ENCODE measurements around the gene CFAP43.
A peak's percentile ranks its signal among the peaks of the same experiment; 100 is the strongest.
"Not testable (repeated sequence)": the region's sequence is repeated elsewhere in the genome, so short reads cannot be mapped to it uniquely, and the experiment has no call there.

Gene CFAP43

DNA sequence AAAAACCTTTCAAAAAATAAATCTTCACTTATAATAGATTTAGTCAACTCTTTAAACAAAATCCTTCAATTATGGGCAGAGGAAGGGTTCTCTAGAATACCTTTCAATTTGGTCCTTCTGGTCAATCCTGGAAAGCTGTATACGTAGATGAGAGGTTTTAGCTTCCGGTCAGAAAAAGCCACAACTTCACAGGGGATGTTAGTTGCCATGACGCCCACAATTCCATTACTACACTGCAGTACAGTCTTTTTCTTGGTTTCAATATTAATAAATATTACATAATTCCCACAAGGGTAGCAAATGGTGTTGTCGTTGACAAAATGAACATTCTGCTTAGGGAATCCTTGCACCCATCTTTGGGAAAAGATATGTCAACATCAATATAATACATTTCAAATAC, 1.7 kb downstream of the CFAP43 start:
- DNase-seq (ENCODE audit: low read depth) = no peak

DNA sequence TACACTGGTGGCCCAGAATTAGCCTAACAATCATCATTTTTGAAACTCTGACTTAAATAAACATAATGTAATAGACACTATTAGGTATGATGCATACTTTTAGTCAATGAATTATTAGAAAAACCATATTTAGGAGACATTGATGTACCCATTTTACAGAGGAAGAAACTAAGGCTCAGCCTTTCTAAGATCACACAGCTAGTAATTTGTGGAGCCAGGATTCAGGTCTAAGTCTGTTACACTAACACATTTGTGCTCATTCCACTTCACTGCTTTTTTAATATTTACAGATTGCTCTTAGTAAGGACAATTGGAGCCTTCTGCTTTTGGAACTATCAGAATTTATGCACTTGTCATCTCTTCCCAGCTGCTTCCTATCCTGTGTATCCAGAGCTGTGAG, 8.9 kb downstream of the CFAP43 start:
- DNase-seq (ENCODE audit: low read depth) = no peak

DNA sequence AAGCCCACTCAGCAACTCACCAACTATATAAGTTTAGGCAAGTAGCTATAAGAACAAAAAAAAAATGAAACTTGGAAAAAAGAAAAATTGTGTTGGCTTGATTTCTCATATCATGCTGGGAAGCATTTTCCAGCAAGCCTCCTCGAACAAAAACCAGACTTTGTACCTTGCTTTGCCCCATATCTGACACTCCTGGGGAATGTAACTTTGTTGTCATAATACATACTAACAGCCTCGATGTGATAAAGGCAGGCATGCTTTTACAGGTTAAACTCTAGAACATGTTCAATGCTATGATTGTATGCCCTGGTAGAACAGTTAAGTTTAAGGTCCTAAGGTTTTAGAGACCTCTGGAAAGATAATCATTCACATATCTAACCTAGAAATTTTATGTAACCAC, 11.6 kb downstream of the CFAP43 start:
- DNase-seq (ENCODE audit: low read depth) = no peak

DNA sequence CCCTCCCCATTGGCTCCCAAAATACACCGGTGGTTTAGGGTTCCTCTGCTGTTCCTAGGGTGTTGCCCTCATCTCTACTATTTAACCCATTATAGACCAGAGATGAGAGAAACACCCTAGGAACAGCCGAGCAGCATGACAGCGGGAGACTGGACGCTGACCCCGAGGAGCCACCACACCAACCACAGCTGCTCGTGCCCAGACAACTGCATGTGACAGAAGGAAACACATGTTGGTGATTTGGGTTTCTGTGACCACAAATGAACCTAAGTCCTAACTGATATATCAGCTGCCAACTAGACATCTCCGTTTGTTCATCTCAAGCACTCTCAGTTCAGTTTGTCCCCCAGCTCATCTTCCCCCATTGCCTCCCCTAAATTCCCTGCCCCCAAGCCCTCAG, 13.4 kb downstream of the CFAP43 start:
- no peak for DNase-seq (ENCODE audit: low read depth)

DNA sequence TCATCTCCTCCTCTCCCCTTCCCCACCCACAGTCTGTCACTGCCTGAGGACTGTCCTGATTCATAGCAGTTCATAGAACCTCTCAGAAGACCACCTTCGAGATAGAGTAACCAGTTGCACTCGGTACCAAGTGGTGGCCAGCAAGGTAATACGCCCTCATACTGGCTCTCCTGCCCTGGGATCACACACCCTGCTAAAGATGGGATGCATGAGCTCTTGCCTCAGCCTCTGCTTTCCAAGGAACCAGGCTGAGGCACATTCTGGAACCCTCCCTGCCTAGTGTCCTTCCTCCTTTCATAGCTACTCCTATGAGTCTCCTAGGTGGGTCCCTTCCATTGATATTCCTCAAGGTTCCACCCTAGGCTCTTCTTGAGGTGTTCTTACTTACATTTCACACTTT, 15.5 kb downstream of the CFAP43 start:
- DNase-seq (ENCODE audit: low read depth) = no peak

DNA sequence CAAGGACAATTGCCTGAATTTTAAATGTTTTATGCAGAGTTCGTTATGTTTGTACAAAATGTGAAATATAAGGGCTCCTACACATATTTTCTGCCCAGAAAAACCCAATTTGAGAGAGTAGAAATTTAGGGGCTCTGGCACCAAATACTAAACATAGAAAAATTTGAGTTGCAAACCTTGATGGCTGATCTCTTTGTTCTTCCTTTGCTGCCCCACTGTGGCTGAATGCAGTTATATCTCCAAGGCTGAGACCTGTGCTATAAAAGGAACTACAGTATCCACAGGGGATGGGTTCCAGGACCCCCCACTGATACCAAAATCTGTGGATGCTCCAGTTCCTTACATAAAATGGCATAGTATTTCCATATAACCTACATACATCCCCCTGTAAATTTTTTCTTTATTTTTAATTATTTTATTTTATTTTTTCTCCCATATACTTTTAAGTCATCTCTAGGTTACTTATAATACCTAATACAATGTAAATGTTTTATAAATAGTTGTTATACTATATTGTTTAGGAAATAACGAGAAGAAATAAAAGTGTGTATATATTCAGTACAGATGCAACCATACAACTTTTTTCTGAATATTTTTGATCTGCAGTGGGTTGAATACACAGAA, 22.5 kb downstream of the CFAP43 start:
- peak; percentile 15 for DNase-seq (ENCODE audit: low read depth)

DNA sequence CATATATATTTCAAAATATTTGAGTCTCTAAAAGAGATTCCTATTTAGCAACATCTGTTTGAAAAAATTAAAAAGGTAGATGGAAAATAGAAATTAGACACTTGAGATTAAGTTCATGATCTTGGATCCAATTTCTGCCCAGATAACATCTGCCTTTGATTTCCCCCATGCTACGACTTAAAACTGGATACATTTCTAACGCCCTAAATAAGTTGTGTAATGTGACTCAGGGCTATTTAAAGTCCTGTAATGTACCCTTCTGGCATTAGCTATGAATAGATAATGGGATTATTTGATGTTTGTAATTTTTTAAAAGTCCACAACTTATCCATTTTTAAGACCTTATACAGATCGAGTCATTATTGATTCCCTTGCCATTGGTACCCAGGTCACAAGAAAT, 23.4 kb downstream of the CFAP43 start:
- DNase-seq (ENCODE audit: low read depth) = peak; percentile 54

DNA sequence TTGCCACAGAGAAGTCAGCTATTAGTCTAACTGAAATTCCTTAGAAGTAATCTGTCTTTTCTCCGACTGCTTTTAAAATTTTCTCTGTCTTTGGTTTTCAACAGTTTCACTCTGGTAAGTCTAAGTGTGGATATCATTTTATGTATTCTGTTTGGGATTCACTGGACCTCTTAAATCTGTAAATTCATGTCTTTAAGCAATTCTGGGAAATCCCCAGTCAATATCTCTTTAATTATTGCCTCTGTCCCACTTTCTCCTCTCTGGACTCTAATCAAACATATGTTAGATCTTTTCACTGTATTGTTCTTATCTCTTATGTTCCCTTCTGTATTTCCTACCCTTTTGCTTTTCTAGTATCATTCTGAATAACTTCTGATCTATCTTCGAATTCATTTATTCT, 29.9 kb downstream of the CFAP43 start:
- no peak for DNase-seq (ENCODE audit: low read depth)

DNA sequence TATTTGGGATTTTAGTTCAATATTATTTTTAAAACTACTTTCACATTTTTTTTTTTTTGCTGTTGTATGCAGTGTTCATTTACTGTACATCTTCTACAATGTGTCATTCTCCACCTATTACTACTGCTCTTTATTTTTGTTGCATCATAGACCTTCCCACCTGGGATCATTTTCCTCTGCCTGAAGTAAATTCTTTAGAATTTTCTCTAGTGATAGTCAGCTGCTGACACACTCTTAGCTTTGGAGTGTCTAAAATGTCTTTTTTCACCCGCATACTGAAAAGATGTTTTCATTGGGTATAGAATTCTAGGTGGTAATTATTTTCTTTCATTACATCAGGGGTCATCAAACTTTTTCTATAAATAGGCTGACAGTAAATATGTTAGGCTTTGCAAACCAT, 30.5 kb downstream of the CFAP43 start:
- DNase-seq (ENCODE audit: low read depth) = no peak

DNA sequence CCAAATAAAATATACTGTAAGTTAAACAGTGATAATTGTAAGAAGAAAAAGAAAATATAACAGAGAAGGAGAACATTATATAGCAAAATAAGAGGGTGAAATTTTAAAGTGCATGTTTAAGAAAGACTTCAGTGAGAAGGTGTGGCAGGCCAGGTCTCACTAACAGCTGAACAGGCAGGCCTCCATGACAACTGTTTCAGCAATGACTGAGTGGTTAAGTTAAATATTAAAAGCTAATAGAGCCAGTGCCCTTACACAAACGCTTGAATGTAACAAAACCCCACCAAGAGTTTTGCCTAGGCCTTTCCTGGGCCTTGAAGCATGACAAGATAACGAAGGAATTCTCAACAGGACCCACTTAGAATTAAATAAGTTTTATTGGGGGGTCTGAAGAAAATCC, 32.6 kb downstream of the CFAP43 start:
- no peak for DNase-seq (ENCODE audit: low read depth)

DNA sequence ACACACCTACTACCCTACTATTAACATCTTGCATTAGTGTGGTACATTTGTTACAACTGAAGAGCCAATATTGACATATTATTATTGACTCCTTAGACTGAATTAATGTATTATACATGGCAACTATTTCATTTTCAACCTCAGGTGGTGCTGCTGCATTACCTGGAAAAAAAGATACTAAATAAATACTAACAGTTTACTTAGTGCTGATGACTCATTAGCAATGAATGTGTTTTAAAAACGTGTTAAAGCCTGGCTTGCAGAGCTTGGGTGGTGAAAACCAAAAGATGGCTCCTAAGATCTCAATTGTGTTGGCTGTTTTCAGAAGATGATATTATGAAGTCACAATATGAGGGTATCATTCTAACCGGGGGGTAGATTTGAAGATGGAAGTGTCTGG, 34.8 kb downstream of the CFAP43 start:
- no peak for DNase-seq (ENCODE audit: low read depth)

DNA sequence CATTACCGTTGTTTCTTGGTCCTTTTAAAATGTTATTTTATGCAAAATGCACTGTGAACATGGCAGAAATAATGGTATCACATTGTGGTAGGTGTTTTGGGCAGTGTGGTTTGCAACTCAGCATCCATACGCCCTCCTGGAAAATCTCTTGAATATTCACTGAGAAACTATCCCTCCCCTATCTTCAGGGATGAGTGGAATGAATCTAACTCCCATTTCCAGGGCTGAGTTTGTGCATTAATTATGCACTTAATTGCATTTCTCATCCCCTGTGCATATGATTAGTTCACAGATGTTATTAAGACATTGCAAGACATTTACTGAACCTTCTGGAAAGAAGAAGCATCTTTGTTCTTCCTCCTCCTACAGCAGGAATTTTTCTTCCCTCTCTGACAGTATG, 36.5 kb downstream of the CFAP43 start:
- DNase-seq (ENCODE audit: low read depth) = no peak

DNA sequence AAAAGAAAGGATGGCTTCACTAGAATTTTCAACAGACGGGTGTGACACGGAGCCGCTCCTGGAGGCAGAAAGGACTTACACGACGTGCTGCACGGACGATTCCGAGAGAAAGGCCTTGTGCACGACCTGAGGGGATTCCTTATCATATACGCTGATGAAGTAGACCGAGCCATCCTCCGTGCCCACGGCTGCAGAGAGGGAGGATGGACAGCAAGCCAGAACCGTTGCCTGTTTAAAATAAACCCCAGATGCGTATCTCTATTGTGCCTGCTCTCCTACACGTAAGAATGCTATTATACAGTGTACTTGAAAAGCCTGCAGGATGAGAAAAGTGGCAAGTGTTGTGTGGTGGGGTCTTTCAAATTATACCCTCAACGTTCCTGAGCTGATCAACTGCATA, 38.4 kb downstream of the CFAP43 start:
- DNase-seq (ENCODE audit: low read depth) = no peak

DNA sequence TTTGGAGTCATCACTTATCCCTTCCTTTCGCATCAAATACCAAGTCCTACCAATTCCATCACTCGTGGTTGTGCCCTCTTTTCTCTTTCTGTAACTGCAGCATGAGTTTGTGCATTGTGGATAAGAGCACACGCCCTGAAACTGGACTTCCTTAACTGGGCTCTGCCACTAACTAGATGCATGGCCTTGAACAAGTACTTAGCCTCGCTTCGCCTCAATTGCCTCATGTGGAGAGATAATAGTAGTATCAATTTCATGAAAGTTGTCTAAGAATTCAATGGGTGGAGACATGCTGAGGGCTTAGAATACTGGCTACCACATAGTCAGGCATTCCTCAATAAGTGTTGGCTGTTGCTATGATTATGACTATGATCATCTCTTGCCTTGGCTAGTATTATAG, 41.5 kb downstream of the CFAP43 start:
- no peak for DNase-seq (ENCODE audit: low read depth)

DNA sequence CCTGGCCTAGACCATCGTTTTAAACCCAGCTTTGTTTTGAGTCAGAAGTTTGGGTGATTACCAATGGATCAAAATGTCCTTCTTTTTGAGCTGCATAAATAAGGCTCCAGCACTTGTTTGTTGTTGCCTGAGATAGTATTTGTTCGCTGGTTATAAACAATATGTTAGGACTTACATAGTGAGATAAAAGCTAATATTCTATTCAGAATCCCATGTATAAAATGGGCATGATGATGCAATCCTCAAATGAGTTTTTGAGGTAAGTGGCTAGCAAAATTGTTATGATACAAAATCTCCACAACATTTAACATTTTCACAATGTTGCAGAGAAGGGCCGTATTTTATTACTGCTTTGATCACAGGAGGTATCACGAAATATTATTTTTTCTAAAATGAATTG, 48.5 kb downstream of the CFAP43 start:
- no peak for DNase-seq (ENCODE audit: low read depth)

DNA sequence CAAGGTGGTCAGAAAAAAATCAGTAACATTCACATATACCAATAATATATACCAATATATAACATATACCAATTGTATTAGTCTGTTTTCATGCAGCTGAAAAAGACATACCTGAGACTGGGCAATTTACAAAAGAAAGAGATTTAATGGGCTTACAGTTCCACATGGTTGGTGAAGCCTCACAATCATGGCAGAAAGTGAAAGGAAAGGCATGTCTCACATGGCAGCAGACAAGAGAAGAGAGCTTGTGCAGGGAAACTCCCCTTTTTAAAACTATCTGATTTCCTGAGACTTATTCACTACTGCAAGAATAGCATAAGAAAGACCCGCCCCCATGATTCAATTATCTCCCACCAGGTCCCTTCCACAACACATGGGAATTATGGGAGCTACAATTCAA, 58.0 kb downstream of the CFAP43 start:
- not testable (repeated sequence) for DNase-seq (ENCODE audit: low read depth)

DNA sequence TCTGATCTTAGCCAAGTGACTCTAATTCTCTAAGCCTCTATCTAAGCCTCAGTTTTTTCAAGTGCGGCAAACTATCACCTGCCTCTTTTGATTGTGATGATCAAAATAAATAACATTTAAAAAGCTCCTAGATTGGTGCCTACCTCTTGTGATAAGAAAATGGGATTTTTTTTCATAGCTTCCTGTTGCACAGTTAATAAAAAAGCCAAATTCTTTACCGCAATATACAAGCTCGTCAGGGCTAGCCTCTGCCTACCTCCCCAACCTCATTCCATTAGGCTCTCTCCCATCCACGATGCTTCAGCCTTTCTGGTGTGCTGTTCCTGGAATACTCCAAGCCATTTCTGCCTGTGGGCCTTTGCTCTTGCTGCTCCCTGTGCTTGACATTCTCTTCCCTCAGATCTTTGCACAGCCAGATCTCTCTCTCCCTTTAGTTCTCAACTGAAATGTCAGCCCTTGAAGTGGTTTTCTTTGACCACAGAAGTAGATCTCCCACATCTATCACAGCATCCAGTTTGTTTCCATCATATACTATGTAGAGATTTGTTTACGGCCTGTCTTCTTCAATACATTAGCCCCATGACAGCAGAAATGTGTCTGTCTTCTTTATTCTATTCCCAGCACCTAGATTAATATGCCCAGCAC, 61.4 kb downstream of the CFAP43 start:
- DNase-seq (ENCODE audit: low read depth) = no peak

DNA sequence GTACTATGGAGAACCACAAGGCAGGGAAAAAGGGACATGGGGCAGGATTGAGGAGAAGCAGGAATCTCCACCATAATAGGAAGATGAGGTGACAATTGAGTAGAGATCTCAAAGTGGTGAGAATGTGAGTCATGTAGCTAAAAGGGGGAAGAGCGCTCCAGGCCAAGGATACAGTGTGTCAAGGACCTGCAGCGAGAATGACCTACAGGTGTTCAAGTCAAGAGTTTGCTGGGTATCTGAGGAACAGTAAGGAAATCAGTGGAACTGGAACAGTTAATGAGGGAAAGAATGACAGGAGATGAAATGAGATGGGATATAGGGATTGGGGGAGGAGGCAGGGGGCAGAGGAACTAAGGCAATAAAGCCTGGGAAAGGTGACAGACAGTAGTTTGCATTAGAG, 76.6 kb downstream of the CFAP43 start:
- no peak for DNase-seq (ENCODE audit: low read depth)

DNA sequence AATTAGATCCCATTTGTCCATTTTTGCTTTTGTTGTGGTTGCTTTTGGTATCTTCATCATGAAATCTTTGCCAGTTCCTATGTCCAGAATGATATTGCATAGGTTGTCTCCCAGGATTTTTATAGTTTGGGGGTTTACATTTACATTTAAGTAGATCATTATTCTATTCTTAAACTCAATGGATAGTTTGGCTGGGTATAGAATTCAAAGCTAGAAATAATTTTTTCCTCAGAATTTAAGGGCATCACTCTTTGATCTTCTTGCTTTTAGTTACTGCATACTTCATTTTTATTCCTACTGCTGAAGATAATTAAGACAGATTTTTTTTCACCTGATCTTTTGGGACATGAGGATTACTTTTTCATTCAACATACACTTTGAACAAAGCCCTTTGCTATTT, 80.4 kb downstream of the CFAP43 start:
- DNase-seq (ENCODE audit: low read depth) = no peak

DNA sequence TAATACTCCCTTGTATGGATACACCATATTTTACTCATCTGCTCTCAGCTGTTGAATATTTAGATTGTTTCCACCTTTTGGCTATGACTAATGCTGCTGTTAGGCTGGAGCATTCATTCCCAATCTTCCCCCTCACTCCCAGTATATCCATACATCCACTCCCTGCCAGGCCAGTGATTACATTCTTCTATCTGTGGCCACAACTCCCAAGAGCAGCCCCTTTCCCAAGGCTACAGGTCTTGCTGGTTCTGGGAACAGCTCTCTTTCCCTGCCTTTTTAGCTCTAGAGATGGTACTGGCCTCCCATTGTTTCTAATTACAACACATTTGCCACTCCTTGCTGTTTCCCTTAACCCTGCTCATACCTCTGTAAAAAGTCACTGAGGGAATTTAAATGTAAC, 82.0 kb downstream of the CFAP43 start:
- no peak for DNase-seq (ENCODE audit: low read depth)

DNA sequence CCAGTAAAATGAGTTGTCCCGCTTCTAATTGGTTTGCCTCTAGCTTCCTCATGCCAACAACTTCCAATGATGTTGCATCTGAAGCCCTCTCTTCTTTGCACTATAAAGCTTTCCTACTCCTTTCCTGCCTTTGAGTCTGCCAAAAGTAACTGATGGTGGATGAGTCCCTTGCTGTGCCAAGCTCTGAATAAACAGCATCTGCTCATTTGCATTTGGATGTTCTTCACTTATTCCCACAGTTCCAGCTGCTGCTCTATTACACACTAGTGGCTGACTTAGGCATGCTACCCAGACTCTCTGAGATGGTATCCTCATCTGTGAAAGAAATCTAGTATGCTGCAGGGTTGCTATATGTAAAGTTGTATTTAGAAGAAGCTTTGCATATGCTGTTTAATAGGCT, 85.3 kb downstream of the CFAP43 start:
- no peak for DNase-seq (ENCODE audit: low read depth)

DNA sequence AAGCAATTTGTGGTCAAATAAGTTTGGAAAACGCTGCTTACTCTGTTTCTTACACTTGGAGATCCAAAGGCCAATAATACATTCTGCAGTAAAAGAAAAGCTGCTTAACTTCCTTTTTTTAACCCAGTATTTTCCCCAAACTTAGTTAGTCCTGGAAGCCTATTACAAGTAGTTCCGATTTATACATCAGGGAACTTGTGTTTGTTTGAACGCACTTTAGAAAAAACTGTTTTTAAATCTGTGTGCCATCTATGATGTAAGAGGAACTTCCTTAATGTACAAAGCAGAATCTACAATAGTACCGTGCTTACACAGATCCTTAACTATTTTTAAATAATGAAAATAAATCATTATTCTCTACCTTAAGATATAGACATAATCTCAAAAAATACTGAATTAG, 87.2 kb downstream of the CFAP43 start:
- no peak for DNase-seq (ENCODE audit: low read depth)

DNA sequence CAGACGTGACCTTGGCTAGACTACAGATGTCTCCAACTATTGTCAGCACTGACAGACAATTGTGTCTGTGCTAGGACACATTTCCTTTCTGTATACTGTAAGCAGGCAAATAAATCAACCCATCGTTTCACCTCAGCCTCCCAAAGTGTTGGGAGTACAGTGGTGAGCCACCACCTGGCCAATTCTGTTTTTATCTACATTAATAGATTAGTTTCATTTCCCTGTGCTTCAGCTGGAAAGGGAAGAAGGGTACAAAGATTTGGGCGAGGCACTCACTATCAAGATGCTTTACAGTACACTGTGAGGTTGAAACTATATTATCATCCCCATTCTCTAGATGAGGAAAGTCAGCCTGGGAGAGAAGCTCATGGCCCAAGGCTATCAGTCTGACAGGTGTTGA, 88.3 kb downstream of the CFAP43 start:
- no peak for DNase-seq (ENCODE audit: low read depth)

DNA sequence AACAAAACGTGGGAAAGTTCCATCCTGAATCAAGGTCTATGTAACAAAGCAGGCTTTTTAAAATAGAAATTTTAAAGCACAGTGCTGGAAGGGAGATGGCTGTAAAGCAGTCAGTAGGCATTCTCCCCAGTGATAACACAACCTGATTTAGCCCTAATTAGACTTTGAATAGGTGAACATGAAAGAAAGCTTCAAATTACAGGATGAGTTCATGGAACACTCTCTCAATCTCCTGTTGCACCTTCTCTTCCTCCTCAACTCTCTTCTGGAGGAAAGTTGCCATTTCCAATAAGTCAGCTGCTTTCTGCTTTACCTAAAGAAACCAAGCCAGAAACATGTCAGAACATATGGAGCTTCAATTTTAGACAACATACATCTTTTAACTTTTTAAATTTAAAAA, 90.1 kb downstream of the CFAP43 start:
- no peak for DNase-seq (ENCODE audit: low read depth)

Measured in fibroblast of gingiva (primary cell).